Spleen (tissue), 11 donors: ENCODE results near the gene TMEM181. TPM values are rescaled to one million over a fixed set of nuclear protein-coding genes. Genes with fewer than 3 reads are reported as not detected.

ENCODE experiments used
- DNase-seq: peaks from one replicate; pipeline ENCODE4 v3.0.0-alpha.2; 2020
- H3K27ac ChIP-seq, 8 donors: fragments of 200-600 bp; sonication (generic) in 7 of 8; 1 replicate in 4 of 8; 2 replicates in 4 of 8; pipeline versions ENCODE4 v1.5.0 to v1.8.0; 2016 to 2021; ENCODE audit warnings: inconsistent platforms in 4 of 8, mild to moderate bottlenecking in 4 of 8, moderate library complexity in 1 of 8
- H3K27me3 ChIP-seq, 7 donors: fragments of 200-600 bp; sonication (generic) in 6 of 7; replicated peaks in 1 of 7; 1 replicate in 4 of 7; 2 replicates in 3 of 7; pipeline versions ENCODE4 v1.5.0 to v1.8.0; 2016 to 2021; ENCODE audit warnings: inconsistent platforms in 3 of 7, mild to moderate bottlenecking in 1 of 7
- H3K36me3 ChIP-seq, 6 donors: fragments of 200-600 bp; sonication (generic) in 5 of 6; 1 replicate in 4 of 6; 2 replicates in 2 of 6; pipeline versions ENCODE4 v1.5.0 to v1.8.0; 2016 to 2021; ENCODE audit warnings: inconsistent platforms in 2 of 6
- H3K4me1 ChIP-seq, 6 donors: fragments of 200-600 bp; sonication (generic) in 5 of 6; 1 replicate in 3 of 6; 2 replicates in 3 of 6; pipeline versions ENCODE4 v1.5.0 to v1.8.0; 2016 to 2021; ENCODE audit warnings: inconsistent platforms in 3 of 6
- H3K4me3 ChIP-seq, 8 donors: fragments of 200-600 bp; sonication (generic) in 7 of 8; 1 replicate in 4 of 8; 2 replicates in 4 of 8; pipeline versions ENCODE4 v1.5.0 to v1.8.0; 2016 to 2021; ENCODE audit warnings: inconsistent platforms in 4 of 8, mild to moderate bottlenecking in 4 of 8, moderate library complexity in 2 of 8
- H3K9me3 ChIP-seq, 8 donors: fragments of 200-600 bp; sonication (generic) in 7 of 8; 1 replicate in 4 of 8; 2 replicates in 4 of 8; pipeline versions ENCODE4 v1.5.0 to v1.8.0; 2016 to 2021; ENCODE audit warnings: inconsistent platforms in 4 of 8
- POLR2A ChIP-seq, 3 donors: fragments of 450-650 bp; IDR thresholded peaks; one replicate each; pipeline ENCODE4 v1.5.1; 2017; ENCODE audit warnings: antibody characterized with exemption in 3 of 3, mild to moderate bottlenecking in 1 of 3
- POLR2AphosphoS5 ChIP-seq, 3 donors: sonication (generic); formaldehyde crosslinking; IDR thresholded peaks; one replicate each; pipeline ENCODE4 v1.5.1; 2017; ENCODE audit warnings: antibody characterized with exemption in 3 of 3
- WGBS, 5 donors: extraction: QIAGEN DNeasy Blood & Tissue Kit in 3 of 5; methylation state at CpG; one replicate each; pipeline versions ENCODE4 v1.1.5 to v1.1.7; 2013 to 2018; 5-methylcytosine and 5-hydroxymethylcytosine counted together
- intact Hi-C: fragments of 100-400 bp; cut with DNase I; formaldehyde crosslinking; loops from one replicate; pipeline ENCODE4 v1.15.0; 2023; ENCODE audit warnings: low total_unique reads
- polyA plus RNA-seq, 3 donors: library from polyadenylated mRNA; stranded (reverse); fragments of 200-250 nt; gene quantifications; one replicate each; pipeline ENCODE4 v1.2.1, GENCODE V29; 2013
- total RNA-seq, 7 donors: library from RNA; depleted of rRNA in 3 of 7; stranded (reverse); fragments of >200 nt in 3 of 7; fragmentation: NEBNext Ultra II Directional in 4 of 7; extraction: Animal tissue kit (Norgen Biotek cat#: 25700) in 4 of 7; gene quantifications; one replicate each; pipeline versions ENCODE4 v1.1.0 to v1.2.1, GENCODE V29; 2016 to 2021
- TF ChIP-seq, protein P1 (sequence below), 11 experiments: fragments of 200-600 bp in 7 of 11; fragments of 450-650 bp in 4 of 11; sonication (generic) in 4 of 11; IDR thresholded peaks in 8 of 11; conservative IDR thresholded peaks in 3 of 11; 1 replicate in 7 of 11; 2 replicates in 4 of 11; pipeline versions ENCODE4 v1.4.0 to v1.8.0; 2016 to 2021; ENCODE audit warnings: antibody characterized with exemption in 11 of 11, inconsistent platforms in 4 of 11, mild to moderate bottlenecking in 1 of 11
- donor health status: healthy with polysubstance abuse.
- donor health status: DM: no; HTN: no; CAD: no; lungs with moderate emphysema.
- donor health status: DM: no; HTN: no; CAD: no.
- donor health status: Bipolar disorder and iron deficiency.
- donor health status: healthy.
- donor health status: DM: no; HTN: no; CAD: no.
- donor health status: DM: yes; HTN: yes; CAD: no.

The TMEM181 gene
- total and polyA plus RNA-seq, 10 donors = 7.0 to 39.4 (median 23.6) TPM

DNA sequence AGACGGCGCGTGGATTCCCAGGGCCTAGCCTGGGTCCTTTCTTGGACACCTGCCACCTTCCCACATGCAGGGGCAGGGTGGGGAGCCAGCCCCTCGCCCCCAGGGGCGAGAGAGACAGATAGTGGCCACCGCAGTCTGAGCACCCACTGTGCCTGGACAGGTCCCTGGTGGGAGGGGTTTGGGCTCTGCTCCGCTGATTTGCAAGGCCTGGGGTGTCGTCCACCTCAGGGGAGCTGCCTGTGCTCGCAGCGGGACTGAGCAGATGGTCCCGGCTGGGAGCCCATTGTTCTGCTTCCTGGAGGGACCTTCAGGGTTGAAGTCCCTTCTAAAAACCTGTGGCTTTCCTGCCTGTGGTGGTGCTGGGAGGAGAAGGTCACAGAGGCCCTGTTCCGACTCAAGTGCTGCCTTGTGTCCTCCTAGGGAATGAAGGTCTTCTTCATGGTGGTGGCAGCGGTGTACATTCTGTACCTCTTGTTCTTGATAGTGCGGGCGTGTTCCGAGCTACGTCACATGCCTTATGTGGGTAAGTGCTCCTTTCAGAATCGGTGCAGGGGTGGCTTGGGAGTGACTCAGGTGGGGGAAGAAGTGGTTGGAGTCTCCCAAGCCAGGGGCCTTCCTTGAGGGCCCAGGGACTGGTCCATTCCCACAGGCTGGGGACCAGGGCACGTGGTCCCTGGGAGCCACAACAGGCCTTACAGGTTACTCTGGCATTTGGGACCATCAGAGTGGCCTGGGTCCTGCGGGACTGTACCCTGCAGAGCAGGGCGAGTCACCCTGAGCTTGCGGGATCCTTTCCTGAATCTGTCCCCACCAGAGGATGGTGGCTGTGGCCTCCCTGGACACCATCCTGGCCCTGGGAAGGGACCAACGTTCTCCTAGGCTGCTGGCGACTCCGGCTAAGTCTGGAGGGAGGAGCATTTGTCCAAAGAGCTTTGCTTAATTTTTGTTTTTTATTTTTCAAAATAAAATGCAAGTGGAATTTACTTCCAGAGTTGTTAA lies 65.1 kb downstream of the TMEM181 start:
- Histone ChIP-seq H3K36me3 (peaks cover 0 to 100% (median 47%) of the 10 kb centered on the region in 6 donors), H3K27ac (no peak overlapping the region), H3K4me1 (peaks cover 0 to 7% (median 1%) of the 10 kb centered on the region in 6 donors), H3K9me3 (no peaks in the 10 kb centered on the region), H3K4me3 (no peak overlapping the region), H3K27me3 (no peaks in the 10 kb centered on the region)
- 91 to 96% (median 94%) methylated on average over 20 to 25 of the region's 25 CpGs for WGBS, 5 donors
- TF ChIP-seq, protein P1, sequence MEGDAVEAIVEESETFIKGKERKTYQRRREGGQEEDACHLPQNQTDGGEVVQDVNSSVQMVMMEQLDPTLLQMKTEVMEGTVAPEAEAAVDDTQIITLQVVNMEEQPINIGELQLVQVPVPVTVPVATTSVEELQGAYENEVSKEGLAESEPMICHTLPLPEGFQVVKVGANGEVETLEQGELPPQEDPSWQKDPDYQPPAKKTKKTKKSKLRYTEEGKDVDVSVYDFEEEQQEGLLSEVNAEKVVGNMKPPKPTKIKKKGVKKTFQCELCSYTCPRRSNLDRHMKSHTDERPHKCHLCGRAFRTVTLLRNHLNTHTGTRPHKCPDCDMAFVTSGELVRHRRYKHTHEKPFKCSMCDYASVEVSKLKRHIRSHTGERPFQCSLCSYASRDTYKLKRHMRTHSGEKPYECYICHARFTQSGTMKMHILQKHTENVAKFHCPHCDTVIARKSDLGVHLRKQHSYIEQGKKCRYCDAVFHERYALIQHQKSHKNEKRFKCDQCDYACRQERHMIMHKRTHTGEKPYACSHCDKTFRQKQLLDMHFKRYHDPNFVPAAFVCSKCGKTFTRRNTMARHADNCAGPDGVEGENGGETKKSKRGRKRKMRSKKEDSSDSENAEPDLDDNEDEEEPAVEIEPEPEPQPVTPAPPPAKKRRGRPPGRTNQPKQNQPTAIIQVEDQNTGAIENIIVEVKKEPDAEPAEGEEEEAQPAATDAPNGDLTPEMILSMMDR (IDR thresholded peaks at IDR 0.05 in 8 of 11, conservative IDR thresholded peaks at IDR 0.05 in 3 of 11) = no peak
- TF ChIP-seq POLR2A (IDR thresholded peaks at IDR 0.05) (no peak), POLR2AphosphoS5 (IDR thresholded peaks at IDR 0.05) (no peak)
- intact Hi-C loops = no loop called here
- DNase-seq = no peak

DNA sequence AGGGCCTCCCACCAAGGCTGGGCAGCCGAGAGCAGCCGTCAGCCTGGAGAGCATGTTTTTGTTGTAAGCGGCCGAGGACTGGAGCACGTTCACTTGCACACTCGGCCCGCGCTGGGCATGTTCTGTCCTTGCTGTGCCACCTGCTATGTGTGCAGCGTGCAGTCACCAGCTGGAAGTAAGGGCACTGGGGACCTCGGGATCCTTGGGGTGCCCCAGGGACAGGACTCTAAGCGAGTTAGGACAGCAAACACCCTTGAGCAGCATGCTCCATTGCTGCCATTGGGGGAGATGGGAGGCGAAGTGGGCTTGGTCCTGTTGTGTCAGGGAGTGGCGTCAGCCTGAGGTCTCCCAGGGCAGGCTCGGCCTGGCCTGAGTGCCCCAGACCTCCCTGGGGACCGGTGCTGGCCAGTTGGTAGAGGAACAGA lies 66.0 kb downstream of the TMEM181 start:
- Histone ChIP-seq H3K27ac (peak overlapping the region in 1 of 8 donors; percentile 8), H3K27me3 (no peaks in the 10 kb centered on the region), H3K9me3 (no peaks in the 10 kb centered on the region), H3K4me3 (no peak overlapping the region), H3K4me1 (peaks cover 0 to 13% (median 4%) of the 10 kb centered on the region in 6 donors), H3K36me3 (peaks cover 0 to 100% (median 47%) of the 10 kb centered on the region in 6 donors)
- no peak for TF ChIP-seq POLR2A (IDR thresholded peaks at IDR 0.05)
- peak in 1 of 3 donors; percentile 42 for TF ChIP-seq POLR2AphosphoS5 (IDR thresholded peaks at IDR 0.05)
- 92 to 97% (median 96%) methylated on average over 14 to 15 of the region's 15 CpGs for WGBS, 5 donors
- DNase-seq = no peak
- intact Hi-C loops = no loop called here

DNA sequence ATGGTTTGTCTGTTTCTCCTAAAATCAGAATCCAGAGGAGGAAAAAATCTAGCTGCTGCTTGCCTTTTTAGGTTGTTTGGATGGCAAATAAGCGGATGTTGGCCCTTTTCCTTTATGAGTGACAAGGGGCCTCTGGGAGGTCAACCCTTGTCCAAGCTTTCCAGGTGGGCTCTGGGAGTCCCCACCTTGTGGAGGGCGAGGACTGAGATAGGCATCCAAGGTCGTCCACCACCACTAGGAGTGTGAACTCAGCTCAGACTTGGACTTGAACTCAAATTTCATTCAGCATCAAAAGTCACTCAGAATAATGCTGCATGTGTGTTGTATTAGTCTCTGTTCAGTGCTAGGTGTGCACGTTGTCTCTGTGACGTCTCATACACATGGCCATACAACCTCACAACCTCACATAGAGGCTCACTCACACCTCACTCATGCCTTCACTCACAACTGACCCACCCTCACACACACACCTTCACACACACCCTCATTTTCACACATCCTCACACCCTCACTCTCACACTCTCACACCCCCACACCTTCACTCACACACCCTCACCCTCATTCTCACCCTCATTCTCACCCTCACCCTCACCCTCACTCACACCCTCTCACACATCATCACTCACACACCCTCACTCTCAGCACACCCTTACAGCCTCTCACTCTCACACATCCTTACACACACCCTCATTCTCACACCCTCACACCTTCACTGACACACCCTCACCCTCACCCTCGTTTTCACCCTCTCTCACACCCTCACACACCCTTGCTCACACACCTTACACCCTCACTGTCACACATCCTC lies 66.7 kb downstream of the TMEM181 start:
- Histone ChIP-seq H3K36me3 (peaks cover 0 to 100% (median 47%) of the 10 kb centered on the region in 6 donors), H3K4me3 (no peak overlapping the region), H3K9me3 (no peaks in the 10 kb centered on the region), H3K27me3 (no peaks in the 10 kb centered on the region), H3K4me1 (peaks cover 0 to 20% (median 10%) of the 10 kb centered on the region in 6 donors), H3K27ac (peak overlapping the region in 1 of 8 donors; percentile 59)
- no peak for DNase-seq
- TF ChIP-seq, protein P1 (IDR thresholded peaks at IDR 0.05 in 8 of 11, conservative IDR thresholded peaks at IDR 0.05 in 3 of 11) = no peak
- TF ChIP-seq POLR2A (IDR thresholded peaks at IDR 0.05) (no peak), POLR2AphosphoS5 (IDR thresholded peaks at IDR 0.05) (no peak)
- intact Hi-C loops = no loop called here
- WGBS, 5 donors = 89 to 93% (median 92%) methylated on average over 6 of the region's 6 CpGs

DNA sequence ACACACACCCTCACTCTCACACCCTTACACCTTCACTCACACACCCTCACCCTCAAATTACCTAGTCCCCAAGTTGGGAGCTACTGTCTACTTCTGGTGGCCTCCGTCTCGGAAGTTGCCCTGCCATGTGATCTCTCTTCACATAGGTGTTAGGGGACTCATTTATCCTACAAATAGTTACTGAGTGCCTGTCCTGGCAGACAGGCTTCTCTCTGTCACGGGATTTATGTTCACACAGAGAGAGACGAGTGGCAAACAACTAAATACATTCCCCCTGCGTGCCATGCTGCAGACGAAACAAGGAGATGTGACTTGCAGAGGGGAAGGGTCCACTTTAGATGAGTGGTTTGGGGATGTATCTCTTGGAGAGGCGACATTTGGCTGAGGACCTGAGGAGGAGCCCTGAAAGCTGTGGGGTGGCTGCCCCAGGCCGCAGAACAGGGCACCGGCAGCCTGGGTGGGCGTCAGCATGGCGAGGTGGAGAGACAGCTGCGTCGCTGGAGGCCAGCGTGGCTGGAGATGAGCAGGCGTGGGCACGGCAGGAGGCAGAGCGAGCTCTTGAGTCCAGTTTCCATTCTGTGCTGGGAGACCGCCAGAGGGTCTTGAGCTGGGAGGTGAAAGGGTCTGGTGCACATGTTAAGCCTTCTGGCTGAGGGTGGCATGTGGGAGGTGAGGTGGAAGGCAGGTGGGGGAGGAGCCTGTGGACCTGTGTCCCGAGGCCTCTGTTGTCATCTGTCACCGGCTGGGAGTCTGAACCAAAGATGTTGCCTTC lies 67.5 kb downstream of the TMEM181 start:
- DNase-seq = no peak
- intact Hi-C loops = no loop called here
- Histone ChIP-seq H3K27me3 (no peaks in the 10 kb centered on the region), H3K4me3 (no peak overlapping the region), H3K27ac (peak overlapping the region in 1 of 8 donors; percentile 59), H3K4me1 (peaks cover 0 to 21% (median 15%) of the 10 kb centered on the region in 6 donors), H3K9me3 (no peaks in the 10 kb centered on the region), H3K36me3 (peaks cover 0 to 100% (median 41%) of the 10 kb centered on the region in 6 donors)
- 92 to 95% (median 95%) methylated on average over 20 of the region's 20 CpGs for WGBS, 5 donors
- TF ChIP-seq POLR2AphosphoS5 (IDR thresholded peaks at IDR 0.05) = peak in 1 of 3 donors; percentile 46
- TF ChIP-seq, protein P1 (IDR thresholded peaks at IDR 0.05 in 8 of 11, conservative IDR thresholded peaks at IDR 0.05 in 3 of 11) = no peak
